GM23248 (cell line): ENCODE results near the gene NOVA2. TPM values are rescaled to one million over a fixed set of nuclear protein-coding genes. Genes with fewer than 3 reads are reported as not detected.
A peak's percentile ranks its signal among the peaks of the same experiment; 100 is the strongest.

Experiments used
- DNase-seq: peaks from one replicate; pipeline ENCODE4 v3.0.0-alpha.2; 2015
- H2AFZ ChIP-seq: fragments of 200-600 bp; sonication (generic); 2 replicates; pipeline ENCODE4 v1.6.1; 2016; ENCODE audit warnings: antibody characterized with exemption
- H3F3A ChIP-seq: fragments of 200-600 bp; sonication (generic); 2 replicates; pipeline ENCODE4 v1.6.1; 2016; ENCODE audit warnings: mild to moderate bottlenecking, antibody characterized with exemption, mixed run types; ENCODE audit not compliant: insufficient read depth
- H3K27ac ChIP-seq: fragments of 200-600 bp; sonication (generic); 2 replicates; pipeline ENCODE4 v1.5.1; 2016; ENCODE audit warnings: mild to moderate bottlenecking
- H3K27me3 ChIP-seq: fragments of 200-600 bp; sonication (generic); replicated peaks from 2 replicates; pipeline ENCODE4 v1.6.1; 2016; ENCODE audit warnings: mild to moderate bottlenecking; ENCODE audit not compliant: insufficient read depth
- H3K36me3 ChIP-seq: fragments of 200-600 bp; sonication (generic); 2 replicates; pipeline ENCODE4 v1.6.1; 2016; ENCODE audit warnings: low read depth, mild to moderate bottlenecking
- H3K4me1 ChIP-seq: fragments of 200-600 bp; sonication (generic); 2 replicates; pipeline ENCODE4 v1.6.1; 2016; ENCODE audit warnings: mild to moderate bottlenecking; ENCODE audit not compliant: insufficient read depth
- H3K4me2 ChIP-seq: fragments of 200-600 bp; sonication (generic); one replicate; pipeline ENCODE4 v1.6.1; 2016; ENCODE audit warnings: mild to moderate bottlenecking; ENCODE audit not compliant: unreplicated experiment
- H3K4me3 ChIP-seq: fragments of 200-600 bp; sonication (generic); 2 replicates; pipeline ENCODE4 v1.5.1; 2016; ENCODE audit warnings: mild to moderate bottlenecking
- H3K79me2 ChIP-seq: fragments of 200-600 bp; sonication (generic); 2 replicates; pipeline ENCODE4 v1.6.1; 2016; ENCODE audit warnings: mild to moderate bottlenecking; ENCODE audit not compliant: insufficient read depth
- H3K9ac ChIP-seq: fragments of 200-600 bp; sonication (generic); 2 replicates; pipeline ENCODE4 v1.6.1; 2016; ENCODE audit warnings: mild to moderate bottlenecking
- H3K9me2 ChIP-seq: fragments of 200-600 bp; sonication (generic); 2 replicates; pipeline ENCODE4 v1.6.1; 2016; ENCODE audit warnings: mixed run types, mild to moderate bottlenecking, moderate library complexity; ENCODE audit not compliant: insufficient read depth
- H3K9me3 ChIP-seq: fragments of 200-600 bp; sonication (generic); one replicate; pipeline ENCODE4 v1.6.1; 2017; ENCODE audit warnings: low read depth
- H4K20me1 ChIP-seq: fragments of 200-600 bp; sonication (generic); 2 replicates; pipeline ENCODE4 v1.6.0; 2016; ENCODE audit not compliant: insufficient read depth
- EZH2 ChIP-seq: fragments of 200-600 bp; sonication (generic); IDR thresholded peaks from 2 replicates; pipeline ENCODE4 v1.6.1; 2018; ENCODE audit warnings: antibody characterized with exemption, mild to moderate bottlenecking; ENCODE audit not compliant: insufficient read depth, poor library complexity, severe bottlenecking
- EZH2phosphoT487 ChIP-seq: fragments of 200-600 bp; sonication (generic); IDR thresholded peaks from 2 replicates; pipeline ENCODE4 v1.6.1; 2018; ENCODE audit warnings: antibody characterized with exemption, moderate library complexity, mild to moderate bottlenecking, low read depth; ENCODE audit not compliant: insufficient read depth
- WGBS, 2 experiments: methylation state at CpG; one replicate each; pipeline ENCODE4 v1.1.6; 2015 to 2017; ENCODE audit warnings: low lambda C conversion rate in 2 of 2, low coverage in 1 of 2; ENCODE audit errors: missing lambda C conversion rate in 2 of 2; 5-methylcytosine and 5-hydroxymethylcytosine counted together
- in situ Hi-C: fragments of 300-500 bp; cut with MboI; formaldehyde crosslinking; loops from 2 replicates; pipeline ENCODE4 v1.15.0; 2020
- polyA plus RNA-seq: library from polyadenylated mRNA; unstranded; fragments of >200 nt; fragmentation: Nextera tagmentation; extraction: Ambion mirVana; gene quantifications from 2 replicates; pipeline ENCODE4 v1.2.1, GENCODE V29; 2016
- total RNA-seq: library from RNA; depleted of rRNA; stranded (reverse); fragments of >200 nt; shearing (Covaris generic); gene quantifications from 2 replicates; pipeline ENCODE4 v1.2.3, GENCODE V29; 2014

NOVA2 gene
- total and polyA plus RNA-seq, 2 experiments from 2014 or later: not detected

GRCh38 chr19:45908956-45909355, 64.7 kb downstream of the NOVA2 start:
- Histone ChIP-seq H3K9ac (no peak overlapping the region), H3K27ac (no peak overlapping the region), H4K20me1 (no peaks in the 10 kb centered on the region), H3K4me3 (no peak overlapping the region), H3K4me1 (0 out of 2 replicates have a peak, but pooled peaks cover 4% of the 10 kb centered on the region), H3K4me2 (no peak overlapping the region), H3K36me3 (no peaks in the 10 kb centered on the region), H3K9me3 (no peaks in the 10 kb centered on the region), H2AFZ (no peak overlapping the region), H3K27me3 (0 out of 2 replicates have a peak, but pooled peaks cover 7% of the 10 kb centered on the region), H3K79me2 (no peaks in the 10 kb centered on the region), H3K9me2 (no peaks in the 10 kb centered on the region), H3F3A (peaks cover 9% of the 10 kb centered on the region; the same call in 1 of the 2 replicates)
- 58 to 61% methylated on average over 5 of the region's 5 CpGs for WGBS, 2 experiments
- in situ Hi-C loops: no loop called here
- TF ChIP-seq EZH2 (no peak), EZH2phosphoT487 (no peak)
- peak; percentile 64 for DNase-seq

- Histone ChIP-seq H3F3A (peaks cover 9% of the 10 kb centered on the region; the same call in 1 of the 2 replicates), H4K20me1 (no peaks in the 10 kb centered on the region), H3K27ac (no peak overlapping the region), H3K4me2 (no peak overlapping the region), H3K9ac (no peak overlapping the region), H3K79me2 (peaks cover 8% of the 10 kb centered on the region), H3K9me3 (no peaks in the 10 kb centered on the region), H3K9me2 (no peaks in the 10 kb centered on the region), H3K4me1 (0 out of 2 replicates have a peak, but pooled peaks cover 4% of the 10 kb centered on the region), H3K4me3 (no peak overlapping the region), H2AFZ (peak overlapping the region; percentile 63; the same call in 1 of the 2 replicates), H3K36me3 (no peaks in the 10 kb centered on the region), H3K27me3 (0 out of 2 replicates have a peak, but pooled peaks cover 6% of the 10 kb centered on the region)
- no peak for TF ChIP-seq EZH2
- no peak for TF ChIP-seq EZH2phosphoT487
- in situ Hi-C loops: no loop called here
- DNase-seq: peak; percentile 74
- 36 to 53% methylated on average over 3 of the region's 3 CpGs for WGBS, 2 experiments
Observed at GRCh38 chr19:45906221-45906620, 67.4 kb downstream of the NOVA2 start.

DNA sequence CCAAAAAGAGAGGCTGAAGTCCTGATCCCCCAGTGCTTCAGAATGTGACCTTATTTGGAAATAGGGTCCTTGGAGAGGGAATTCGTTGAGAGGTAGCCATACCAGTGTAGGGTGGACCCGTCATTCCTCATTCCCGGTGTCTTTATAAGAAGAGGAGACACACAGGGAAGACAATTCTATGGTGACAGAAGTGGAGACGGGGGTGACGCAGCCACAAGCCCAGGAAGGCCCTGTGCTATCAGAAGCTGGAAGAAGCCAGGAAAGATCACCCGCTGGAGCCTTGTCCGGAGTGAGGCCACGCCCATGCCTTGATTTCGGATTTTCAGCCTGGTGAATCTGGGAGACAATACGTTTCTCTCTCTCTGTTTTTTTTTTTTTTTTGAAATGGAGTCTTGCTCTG, 68.7 kb downstream of the NOVA2 start:
- no peak for TF ChIP-seq EZH2phosphoT487
- TF ChIP-seq EZH2: no peak
- in situ Hi-C loops: no loop called here
- H3K4me3 ChIP-seq: no peak overlapping the region
- no peak for DNase-seq
- no peaks in the 10 kb centered on the region for H4K20me1 ChIP-seq
- H3F3A ChIP-seq: peaks cover 9% of the 10 kb centered on the region; the same call in 1 of the 2 replicates
- H3K27ac ChIP-seq: no peak overlapping the region
- H3K4me2 ChIP-seq: no peak overlapping the region
- H2AFZ ChIP-seq: no peak overlapping the region
- no peaks in the 10 kb centered on the region for H3K36me3 ChIP-seq
- 68 to 70% methylated on average over 10 of the region's 10 CpGs for whole genome bisulfite sequencing, 2 experiments
- no peak overlapping the region for H3K9ac ChIP-seq
- H3K9me2 ChIP-seq: no peaks in the 10 kb centered on the region
- H3K9me3 ChIP-seq: no peaks in the 10 kb centered on the region
- H3K27me3 ChIP-seq: no peaks in the 10 kb centered on the region
- peaks cover 9% of the 10 kb centered on the region; the same call in 1 of the 2 replicates for H3K4me1 ChIP-seq
- H3K79me2 ChIP-seq: peaks cover 21% of the 10 kb centered on the region

- Histone ChIP-seq H2AFZ (peak overlapping the region; percentile 89), H3K9me2 (no peaks in the 10 kb centered on the region), H3K4me2 (peak overlapping the region; percentile 66), H4K20me1 (no peaks in the 10 kb centered on the region), H3K79me2 (peaks cover 22% of the 10 kb centered on the region), H3F3A (peaks cover 9% of the 10 kb centered on the region; the same call in 1 of the 2 replicates), H3K36me3 (no peaks in the 10 kb centered on the region), H3K4me3 (peak overlapping the region; percentile 81), H3K27ac (peak overlapping the region; percentile 28; the same call in 1 of the 2 replicates), H3K27me3 (no peaks in the 10 kb centered on the region), H3K9me3 (no peaks in the 10 kb centered on the region), H3K9ac (peak overlapping the region; percentile 81), H3K4me1 (peaks cover 9% of the 10 kb centered on the region; the same call in 1 of the 2 replicates)
- in situ Hi-C loops: no loop called here
- peak; percentile 98 for DNase-seq
- TF ChIP-seq EZH2phosphoT487: no peak
- TF ChIP-seq EZH2: no peak
- 3% methylated on average over 61 to 63 of the region's 73 CpGs for WGBS, 2 experiments
Observed at GRCh38 chr19:45902651-45903625, 70.7 kb downstream of the NOVA2 start.
